Measurements from ENCODE around the gene LSM7. TPM values are rescaled to one million over a fixed set of nuclear protein-coding genes. Genes with fewer than 3 reads are reported as not detected.

The LSM7 gene
- total and polyA plus RNA-seq, 9 of the 15 experiments (the other 6 are each of a cell fraction or from before 2014, with no cell fraction given) = 40.5 to 690 (median 265) TPM

GRCh38 chr19:2329501-2329916 is 1.1 kb upstream of the LSM7 start (continued):
- TF ChIP-seq ARID3A (IDR thresholded peaks at IDR 0.05; ENCODE audit: borderline replicate concordance, low read depth, low read length) = no peak
- TF ChIP-seq, protein P1, sequence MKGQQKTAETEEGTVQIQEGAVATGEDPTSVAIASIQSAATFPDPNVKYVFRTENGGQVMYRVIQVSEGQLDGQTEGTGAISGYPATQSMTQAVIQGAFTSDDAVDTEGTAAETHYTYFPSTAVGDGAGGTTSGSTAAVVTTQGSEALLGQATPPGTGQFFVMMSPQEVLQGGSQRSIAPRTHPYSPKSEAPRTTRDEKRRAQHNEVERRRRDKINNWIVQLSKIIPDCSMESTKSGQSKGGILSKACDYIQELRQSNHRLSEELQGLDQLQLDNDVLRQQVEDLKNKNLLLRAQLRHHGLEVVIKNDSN (CRISPR knock-in tag; IDR thresholded peaks at IDR 0.05) = no peak
- TF ChIP-seq, protein P2, sequence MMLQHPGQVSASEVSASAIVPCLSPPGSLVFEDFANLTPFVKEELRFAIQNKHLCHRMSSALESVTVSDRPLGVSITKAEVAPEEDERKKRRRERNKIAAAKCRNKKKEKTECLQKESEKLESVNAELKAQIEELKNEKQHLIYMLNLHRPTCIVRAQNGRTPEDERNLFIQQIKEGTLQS (IDR thresholded peaks at IDR 0.05) = no peak
- TF ChIP-seq, protein P2 (CRISPR knock-in tag; conservative IDR thresholded peaks at IDR 0.05) = no peak
- TF ChIP-seq SMAD4 (CRISPR knock-in tag; conservative IDR thresholded peaks at IDR 0.05) = no peak
- no peak for TF ChIP-seq ZNF766 (CRISPR knock-in tag; conservative IDR thresholded peaks at IDR 0.05)
- no peak for TF ChIP-seq MYBL2 (IDR thresholded peaks at IDR 0.05; ENCODE audit: low read depth)
- no peak for TF ChIP-seq MYBL2 (CRISPR knock-in tag; IDR thresholded peaks at IDR 0.05; ENCODE audit: borderline replicate concordance)
- TF ChIP-seq RFX7 (CRISPR knock-in tag; IDR thresholded peaks at IDR 0.05) = no peak
- TF ChIP-seq CHD7 (IDR thresholded peaks at IDR 0.05; ENCODE audit: low read depth, low read length) = no peak

Data from K562 (cell line).